ENCODE data around the gene PTPA. TPM values are rescaled to one million over a fixed set of nuclear protein-coding genes. Genes with fewer than 3 reads are reported as not detected.
"Not testable (repeated sequence)": the region's sequence is repeated elsewhere in the genome, so short reads cannot be mapped to it uniquely, and the experiment has no call there.

PTPA gene
- total RNA-seq, 1 experiment from 2014 or later = 182 TPM

GRCh38 chr9:129194221-129194620, 83.0 kb downstream of the PTPA start:
- no peaks in the 10 kb centered on the region for H4K20me1 ChIP-seq (ENCODE audit: insufficient read depth)
- H3K4me2 ChIP-seq = no peak overlapping the region
- no peaks in the 10 kb centered on the region for H3F3A ChIP-seq (ENCODE audit: insufficient read depth, low read depth)
- H3K9me3 ChIP-seq (ENCODE audit: insufficient read depth, low read depth) = no peaks in the 10 kb centered on the region
- no peaks in the 10 kb centered on the region for H3K9me2 ChIP-seq (ENCODE audit: insufficient read depth)
- no peaks in the 10 kb centered on the region for H3K27me3 ChIP-seq (ENCODE audit: insufficient read depth, low read depth)
- H3K36me3 ChIP-seq (ENCODE audit: low read depth) = no peaks in the 10 kb centered on the region
- POLR2A ChIA-PET (ENCODE audit: unreplicated experiment) = no interaction called here
- H3K4me1 ChIP-seq (replicated peaks; ENCODE audit: insufficient read depth) = no peaks in the 10 kb centered on the region
- H3K27ac ChIP-seq = no peak overlapping the region
- CTCF ChIA-PET = no interaction called here
- H3K4me3 ChIP-seq = no peak overlapping the region
- H2AFZ ChIP-seq = no peak overlapping the region
- no peak for TF ChIP-seq CTCF (conservative IDR thresholded peaks at IDR 0.05)
- TF ChIP-seq EZH2 (IDR thresholded peaks at IDR 0.05; ENCODE audit: low read depth) = no peak
- intact Hi-C loops (cut with micrococcal nuclease; ENCODE audit: unreplicated experiment) = no loop called here
- no peak for DNase-seq
- H3K79me2 ChIP-seq (ENCODE audit: low read depth) = no peaks in the 10 kb centered on the region
- no TSS peak for BruUV-seq (replicated peaks)

GRCh38 chr9:129195606-129196005, 84.4 kb downstream of the PTPA start:
- H3K27me3 ChIP-seq (ENCODE audit: insufficient read depth, low read depth) = no peaks in the 10 kb centered on the region
- no peaks in the 10 kb centered on the region for H3F3A ChIP-seq (ENCODE audit: insufficient read depth, low read depth)
- H3K27ac ChIP-seq = no peak overlapping the region
- no peaks in the 10 kb centered on the region for H4K20me1 ChIP-seq (ENCODE audit: insufficient read depth)
- H3K4me1 ChIP-seq (replicated peaks; ENCODE audit: insufficient read depth) = no peaks in the 10 kb centered on the region
- ChIA-PET POLR2A (ENCODE audit: unreplicated experiment) (no interaction called here), CTCF (no interaction called here)
- H3K4me3 ChIP-seq = no peak overlapping the region
- no TSS peak for BruUV-seq (replicated peaks)
- no peak overlapping the region for H2AFZ ChIP-seq
- intact Hi-C loops (cut with micrococcal nuclease; ENCODE audit: unreplicated experiment) = no loop called here
- H3K4me2 ChIP-seq = no peak overlapping the region
- DNase-seq = no peak
- H3K9me2 ChIP-seq (ENCODE audit: insufficient read depth) = no peaks in the 10 kb centered on the region
- H3K79me2 ChIP-seq (ENCODE audit: low read depth) = no peaks in the 10 kb centered on the region
- H3K36me3 ChIP-seq (ENCODE audit: low read depth) = no peaks in the 10 kb centered on the region
- no peaks in the 10 kb centered on the region for H3K9me3 ChIP-seq (ENCODE audit: insufficient read depth, low read depth)
- no peak for TF ChIP-seq EZH2 (IDR thresholded peaks at IDR 0.05; ENCODE audit: low read depth)
- no peak for TF ChIP-seq CTCF (conservative IDR thresholded peaks at IDR 0.05)

- H3K27ac ChIP-seq; H3K4me3 ChIP-seq; DNase-seq; intact Hi-C loops (cut with micrococcal nuclease; ENCODE audit: unreplicated experiment); H3F3A ChIP-seq (ENCODE audit: insufficient read depth, low read depth); H3K4me1 ChIP-seq (replicated peaks; ENCODE audit: insufficient read depth); H2AFZ ChIP-seq; POLR2A ChIA-PET (ENCODE audit: unreplicated experiment); H3K36me3 ChIP-seq (ENCODE audit: low read depth); H3K4me2 ChIP-seq; H4K20me1 ChIP-seq (ENCODE audit: insufficient read depth); H3K9me3 ChIP-seq (ENCODE audit: insufficient read depth, low read depth); H3K9me2 ChIP-seq (ENCODE audit: insufficient read depth); CTCF ChIA-PET; BruUV-seq (replicated peaks); H3K79me2 ChIP-seq (ENCODE audit: low read depth); H3K27me3 ChIP-seq (ENCODE audit: insufficient read depth, low read depth): not testable (repeated sequence)
Measured at GRCh38 chr9:129197045-129197444, 85.8 kb downstream of the PTPA start.

GRCh38 chr9:129197978-129198318, 86.7 kb downstream of the PTPA start:
- ChIA-PET POLR2A (ENCODE audit: unreplicated experiment) (no interaction called here), CTCF (no interaction called here)
- no peaks in the 10 kb centered on the region for H3F3A ChIP-seq (ENCODE audit: insufficient read depth, low read depth)
- TF ChIP-seq CTCF (conservative IDR thresholded peaks at IDR 0.05) (no peak), EZH2 (IDR thresholded peaks at IDR 0.05; ENCODE audit: low read depth) (no peak)
- no peak overlapping the region for H3K4me3 ChIP-seq
- H3K79me2 ChIP-seq (ENCODE audit: low read depth) = no peaks in the 10 kb centered on the region
- intact Hi-C loops (cut with micrococcal nuclease; ENCODE audit: unreplicated experiment) = no loop called here
- H3K9me2 ChIP-seq (ENCODE audit: insufficient read depth) = no peaks in the 10 kb centered on the region
- DNase-seq = no peak
- no peaks in the 10 kb centered on the region for H4K20me1 ChIP-seq (ENCODE audit: insufficient read depth)
- no peaks in the 10 kb centered on the region for H3K27me3 ChIP-seq (ENCODE audit: insufficient read depth, low read depth)
- BruUV-seq (replicated peaks) = no TSS peak
- no peak overlapping the region for H3K27ac ChIP-seq
- no peak overlapping the region for H3K4me2 ChIP-seq
- no peaks in the 10 kb centered on the region for H3K36me3 ChIP-seq (ENCODE audit: low read depth)
- no peaks in the 10 kb centered on the region for H3K4me1 ChIP-seq (replicated peaks; ENCODE audit: insufficient read depth)
- no peak overlapping the region for H2AFZ ChIP-seq
- H3K9me3 ChIP-seq (ENCODE audit: insufficient read depth, low read depth) = no peaks in the 10 kb centered on the region

Other genes starting within 250 kb of the PTPA start
- 26.1 and 27.6 TPM in 2 replicates for gene KYAT1, start 229.5 kb upstream of the PTPA start, total RNA-seq (2021)
- gene LRRC8A, start 229.3 kb upstream of the PTPA start, total RNA-seq (2021) = 90.3 and 95.7 TPM in 2 replicates
- gene PHYHD1, start 190.4 kb upstream of the PTPA start, total RNA-seq (2021) = 4.2 and 6.3 TPM in 2 replicates
- 18.0 and 19.0 TPM in 2 replicates for gene DOLK, start 163.8 kb upstream of the PTPA start, total RNA-seq (2021)
- 59.7 and 90.0 TPM in 2 replicates for gene NUP188, start 163.7 kb upstream of the PTPA start, total RNA-seq (2021)
- 184 and 213 TPM in 2 replicates for gene SH3GLB2, start 83.1 kb upstream of the PTPA start, total RNA-seq (2021)
- 40.7 and 48.2 TPM in 2 replicates for gene MIGA2, start 74.8 kb upstream of the PTPA start, total RNA-seq (2021)
- 21.5 and 24.4 TPM in 2 replicates for gene DOLPP1, start 30.3 kb upstream of the PTPA start, total RNA-seq (2021)
- 40.3 and 60.0 TPM in 2 replicates for gene CRAT, start 622 bp upstream of the PTPA start, total RNA-seq (2021)
- 35.5 and 37.3 TPM in 2 replicates for gene IER5L, start 66.8 kb downstream of the PTPA start, total RNA-seq (2021)

All from PC-9 (cell line).